OCI-LY1 (cell line): Measurements from ENCODE around the gene DOCK1.

ENCODE experiments used
- H2AFZ ChIP-seq: fragments of 200-600 bp; sonication (generic), shearing (Covaris generic); 2 replicates; pipeline ENCODE4 v1.6.0; 2014; ENCODE audit warnings: antibody characterized with exemption, mild to moderate bottlenecking, low read length
- H3F3A ChIP-seq: fragments of 200-600 bp; sonication (generic), shearing (Covaris generic); 2 replicates; pipeline ENCODE4 v1.6.0; 2014; ENCODE audit warnings: mild to moderate bottlenecking, antibody characterized with exemption, low read length, moderate library complexity; ENCODE audit not compliant: insufficient read depth
- H3K27ac ChIP-seq: fragments of 200-600 bp; sonication (generic); 2 replicates; pipeline ENCODE4 v1.5.1; 2014; ENCODE audit warnings: low read length, mixed run types, mild to moderate bottlenecking, low read depth; ENCODE audit not compliant: poor library complexity, severe bottlenecking
- H3K27me3 ChIP-seq: fragments of 200-600 bp; sonication (generic); 2 replicates; pipeline ENCODE4 v1.6.0; 2014; ENCODE audit warnings: antibody characterized with exemption, mild to moderate bottlenecking, low read length, moderate library complexity; ENCODE audit not compliant: insufficient read depth
- H3K36me3 ChIP-seq: fragments of 200-600 bp; sonication (generic); 2 replicates; pipeline ENCODE4 v1.6.1; 2014; ENCODE audit warnings: mild to moderate bottlenecking, antibody characterized with exemption, low read length, moderate library complexity, mixed read lengths; ENCODE audit not compliant: insufficient read depth
- H3K4me1 ChIP-seq: fragments of 200-600 bp; sonication (generic); 2 replicates; pipeline ENCODE4 v1.5.1; 2014; ENCODE audit warnings: mild to moderate bottlenecking, low read length, moderate library complexity; ENCODE audit not compliant: insufficient read depth, severe bottlenecking
- H3K4me2 ChIP-seq: fragments of 200-600 bp; sonication (generic), shearing (Covaris generic); 2 replicates; pipeline ENCODE4 v1.6.1; 2014; ENCODE audit warnings: low read length
- H3K4me3 ChIP-seq: fragments of 200-600 bp; sonication (generic); 2 replicates; pipeline ENCODE4 v1.5.1; 2014; ENCODE audit warnings: low read length, low read depth, mild to moderate bottlenecking, mixed read lengths; ENCODE audit not compliant: poor library complexity, severe bottlenecking
- H3K79me2 ChIP-seq: fragments of 200-600 bp; shearing (Covaris generic); 2 replicates; pipeline ENCODE4 v1.6.1; 2016; ENCODE audit warnings: mixed run types, low read length, mixed read lengths; ENCODE audit not compliant: insufficient read depth
- H3K9ac ChIP-seq: fragments of 200-600 bp; sonication (generic), shearing (Covaris generic); 2 replicates; pipeline ENCODE4 v1.6.1; 2014; ENCODE audit warnings: mild to moderate bottlenecking, low read length, mixed read lengths
- H3K9me2 ChIP-seq: fragments of 200-600 bp; sonication (generic), shearing (Covaris generic); 2 replicates; pipeline ENCODE4 v1.6.1; 2014; ENCODE audit warnings: low read depth, mild to moderate bottlenecking, low read length, mixed read lengths
- H3K9me3 ChIP-seq: fragments of 200-600 bp; shearing (Covaris generic); 2 replicates; pipeline ENCODE4 v1.6.1; 2014; ENCODE audit warnings: low read length, mixed read lengths
- H4K20me1 ChIP-seq: fragments of 200-600 bp; sonication (generic), shearing (Covaris generic); 2 replicates; pipeline ENCODE4 v1.6.0; 2016; ENCODE audit warnings: mild to moderate bottlenecking, low read length; ENCODE audit not compliant: insufficient read depth
- CTCF ChIP-seq: fragments of 200-600 bp; sonication (generic), shearing (Covaris generic); IDR thresholded peaks from 2 replicates; pipeline ENCODE4 v1.5.1; 2017; ENCODE audit warnings: mild to moderate bottlenecking, antibody characterized with exemption, low read length, moderate library complexity, mixed read lengths
- EZH2 ChIP-seq: fragments of 200-600 bp; sonication (generic), shearing (Covaris generic); IDR thresholded peaks from 2 replicates; pipeline ENCODE4 v1.8.0; 2017; ENCODE audit warnings: borderline replicate concordance, mixed run types, mild to moderate bottlenecking, antibody characterized with exemption, low read length, moderate library complexity, mixed read lengths

Gene DOCK1

GRCh38 chr10:126931544-126931943 is 26.3 kb downstream of the DOCK1 start:
- H3K9me3 ChIP-seq, result no peaks in the 10 kb centered on the region
- H3K4me3 ChIP-seq, result no peak overlapping the region
- H3F3A ChIP-seq, result no peaks in the 10 kb centered on the region
- H3K36me3 ChIP-seq, result no peaks in the 10 kb centered on the region
- TF ChIP-seq CTCF, result no peak
- TF ChIP-seq EZH2, result no peak
- H2AFZ ChIP-seq, result no peak overlapping the region
- no peaks in the 10 kb centered on the region for H3K79me2 ChIP-seq
- H3K4me1 ChIP-seq, result no peaks in the 10 kb centered on the region
- no peaks in the 10 kb centered on the region for H3K9me2 ChIP-seq
- no peak overlapping the region for H3K27ac ChIP-seq
- H3K9ac ChIP-seq, result no peak overlapping the region
- H4K20me1 ChIP-seq, result no peaks in the 10 kb centered on the region
- no peak overlapping the region for H3K4me2 ChIP-seq
- no peaks in the 10 kb centered on the region for H3K27me3 ChIP-seq

- no peaks in the 10 kb centered on the region for H3K27me3 ChIP-seq
- no peaks in the 10 kb centered on the region for H3F3A ChIP-seq
- TF ChIP-seq CTCF, result no peak
- TF ChIP-seq EZH2, result no peak
- no peaks in the 10 kb centered on the region for H3K79me2 ChIP-seq
- no peak overlapping the region for H3K4me3 ChIP-seq
- no peak overlapping the region for H3K9ac ChIP-seq
- H3K27ac ChIP-seq, result no peak overlapping the region
- H3K9me3 ChIP-seq, result no peaks in the 10 kb centered on the region
- no peak overlapping the region for H3K4me2 ChIP-seq
- H3K4me1 ChIP-seq, result no peaks in the 10 kb centered on the region
- no peaks in the 10 kb centered on the region for H4K20me1 ChIP-seq
- no peaks in the 10 kb centered on the region for H3K9me2 ChIP-seq
- H3K36me3 ChIP-seq, result no peaks in the 10 kb centered on the region
- H2AFZ ChIP-seq, result no peak overlapping the region
These were observed 27.3 kb downstream of the DOCK1 start for GRCh38 chr10:126932516-126932915.

- H3K9me2 ChIP-seq, result no peaks in the 10 kb centered on the region
- H2AFZ ChIP-seq, result no peak overlapping the region
- H3K9me3 ChIP-seq, result no peaks in the 10 kb centered on the region
- no peak overlapping the region for H3K4me2 ChIP-seq
- H3K9ac ChIP-seq, result no peak overlapping the region
- TF ChIP-seq CTCF (no peak), EZH2 (no peak)
- H3K27me3 ChIP-seq, result no peaks in the 10 kb centered on the region
- no peaks in the 10 kb centered on the region for H4K20me1 ChIP-seq
- no peaks in the 10 kb centered on the region for H3F3A ChIP-seq
- H3K4me3 ChIP-seq, result no peak overlapping the region
- H3K4me1 ChIP-seq, result no peaks in the 10 kb centered on the region
- no peaks in the 10 kb centered on the region for H3K79me2 ChIP-seq
- no peak overlapping the region for H3K27ac ChIP-seq
- no peaks in the 10 kb centered on the region for H3K36me3 ChIP-seq
These were observed 27.9 kb downstream of the DOCK1 start for GRCh38 chr10:126933116-126933515.
